Prostate gland (tissue), 2 donors: Measurements from ENCODE around the gene TNRC18.

ENCODE experiments used
- CTCF ChIP-seq, 4 experiments: fragments of 200-600 bp in 2 of 4; fragments of 450-650 bp in 2 of 4; sonication (generic) in 2 of 4; IDR thresholded peaks; 1 replicate in 3 of 4; 2 replicates in 1 of 4; pipeline ENCODE4 v1.5.1; 2016 to 2019; ENCODE audit warnings: antibody characterized with exemption in 4 of 4, mild to moderate bottlenecking in 2 of 4, moderate library complexity in 2 of 4
- POLR2A ChIP-seq: fragments of 450-650 bp; IDR thresholded peaks from one replicate; pipeline ENCODE4 v1.6.1; 2016; ENCODE audit warnings: antibody characterized with exemption, mild to moderate bottlenecking
- POLR2AphosphoS5 ChIP-seq: sonication (generic); formaldehyde crosslinking; IDR thresholded peaks from one replicate; pipeline ENCODE4 v1.6.1; 2017; ENCODE audit warnings: antibody characterized with exemption

GRCh38 chr7:5442757-5443305 lies 19.2 kb upstream of the TNRC18 start:
- no peak for TF ChIP-seq CTCF (IDR thresholded peaks at IDR 0.05)
- no peak for TF ChIP-seq POLR2AphosphoS5
- TF ChIP-seq POLR2A = no peak
